HG02870 (cell line): ENCODE data around the gene NOP53.
"Not testable (repeated sequence)": the region's sequence is repeated elsewhere in the genome, so short reads cannot be mapped to it uniquely, and the experiment has no call there.

Source experiments
- ATAC-seq: cut with Tn5 transposase; IDR thresholded peaks from one replicate; pipeline ENCODE4 v1.9.1; 2021; ENCODE audit warnings: mild to moderate bottlenecking, moderate library complexity; ENCODE audit not compliant: unreplicated experiment

Gene NOP53

GRCh38 chr19:47803148-47803547 is 57.8 kb downstream of the NOP53 start:
- not testable (repeated sequence) for ATAC-seq

GRCh38 chr19:47803671-47804070 is 58.3 kb downstream of the NOP53 start:
- ATAC-seq: not testable (repeated sequence)

GRCh38 chr19:47804451-47804850 is 59.1 kb downstream of the NOP53 start, which contains the start of gene TPRX1:
Gene TPRX1, minus strand, starts transcription at chr19:47804551. Its CDS starts 12 bp downstream, at chr19:47804539.
- not testable (repeated sequence) for ATAC-seq

GRCh38 chr19:47805313-47805712 is 60.0 kb downstream of the NOP53 start:
- no peak for ATAC-seq

- no peak for ATAC-seq
Measured at GRCh38 chr19:47806435-47806834, 61.1 kb downstream of the NOP53 start.
